Mesenchymal stem cell (in vitro differentiated cells and primary cell): ENCODE measurements around the gene CHN2.
A peak's percentile ranks its signal among the peaks of the same experiment; 100 is the strongest.

Experiments used
- DNase-seq: peaks from one replicate; pipeline ENCODE4 v3.0.0-alpha.2; 2013
- H2AFZ ChIP-seq: one replicate; pipeline ENCODE4 v1.6.1; 2013; ENCODE audit warnings: low read depth, mild to moderate bottlenecking, control low read depth, inconsistent platforms, low read length, moderate library complexity
- H2AK5ac ChIP-seq: 2 replicates; pipeline ENCODE4 v1.6.1; 2013; ENCODE audit warnings: low read length, moderate library complexity, mild to moderate bottlenecking, inconsistent platforms; ENCODE audit not compliant: severe bottlenecking
- H2BK120ac ChIP-seq: one replicate; pipeline ENCODE4 v1.6.1; 2013; ENCODE audit warnings: low read depth, mild to moderate bottlenecking, inconsistent platforms, low read length, moderate library complexity
- H2BK12ac ChIP-seq, 2 experiments: one replicate each; pipeline ENCODE4 v1.6.1; 2013; ENCODE audit warnings: inconsistent platforms in 2 of 2, low read length in 2 of 2, mild to moderate bottlenecking in 2 of 2, moderate library complexity in 2 of 2, control low read depth in 1 of 2
- H2BK15ac ChIP-seq: one replicate; pipeline ENCODE4 v1.6.1; 2013; ENCODE audit warnings: mild to moderate bottlenecking, low read depth, inconsistent platforms; ENCODE audit not compliant: poor library complexity, severe bottlenecking
- H2BK5ac ChIP-seq: 2 replicates; pipeline ENCODE4 v1.6.1; 2013; ENCODE audit warnings: low read depth, mild to moderate bottlenecking, low read length, control low read depth, inconsistent platforms; ENCODE audit not compliant: poor library complexity, severe bottlenecking
- H3K14ac ChIP-seq, 2 experiments: one replicate each; pipeline ENCODE4 v1.6.1; 2013; ENCODE audit warnings: inconsistent platforms in 2 of 2, low read length in 2 of 2, control low read depth in 1 of 2, mild to moderate bottlenecking in 1 of 2, moderate library complexity in 1 of 2
- H3K18ac ChIP-seq, 2 experiments: one replicate each; pipeline ENCODE4 v1.6.1; 2013; ENCODE audit warnings: inconsistent platforms in 2 of 2, low read length in 2 of 2, control low read depth in 1 of 2, low read depth in 1 of 2, mild to moderate bottlenecking in 1 of 2
- H3K23ac ChIP-seq, 2 experiments: one replicate each; pipeline ENCODE4 v1.6.1; 2013; ENCODE audit warnings: inconsistent platforms in 2 of 2, low read length in 2 of 2, mild to moderate bottlenecking in 2 of 2, moderate library complexity in 2 of 2, control low read depth in 1 of 2
- H3K27ac ChIP-seq: 2 replicates; pipeline ENCODE4 v1.5.1; 2013; ENCODE audit warnings: mild to moderate bottlenecking, moderate library complexity, low read length, control low read depth, inconsistent platforms; ENCODE audit not compliant: poor library complexity, severe bottlenecking
- H3K27me3 ChIP-seq, 2 experiments: 2 replicates each; pipeline versions ENCODE4 v1.6.1 to v1.7.0; 2013; ENCODE audit warnings: low read length in 2 of 2, mild to moderate bottlenecking in 2 of 2, moderate library complexity in 2 of 2, control low read depth in 1 of 2, inconsistent platforms in 1 of 2; ENCODE audit not compliant: control insufficient read depth in 1 of 2, insufficient read depth in 1 of 2
- H3K36me3 ChIP-seq, 2 experiments: 2 replicates each; pipeline versions ENCODE4 v1.6.1 to v1.7.0; 2013; ENCODE audit warnings: low read length in 2 of 2, control low read depth in 1 of 2, inconsistent platforms in 1 of 2, low read depth in 1 of 2, mild to moderate bottlenecking in 1 of 2; ENCODE audit not compliant: insufficient read depth in 2 of 2, control insufficient read depth in 1 of 2
- H3K4ac ChIP-seq, 2 experiments: one replicate each; pipeline ENCODE4 v1.6.1; 2013; ENCODE audit warnings: inconsistent platforms in 2 of 2, low read length in 2 of 2, mild to moderate bottlenecking in 2 of 2, moderate library complexity in 2 of 2, control low read depth in 1 of 2, low read depth in 1 of 2
- H3K4me1 ChIP-seq: 2 replicates; pipeline ENCODE4 v1.6.1; 2013; ENCODE audit warnings: low read depth, low read length, control low read depth; ENCODE audit not compliant: control insufficient read depth, insufficient read depth
- H3K4me2 ChIP-seq: 2 replicates; pipeline ENCODE4 v1.6.1; 2013; ENCODE audit warnings: low read length, mild to moderate bottlenecking, inconsistent platforms; ENCODE audit not compliant: poor library complexity, severe bottlenecking
- H3K4me3 ChIP-seq, 2 experiments: 2 replicates each; pipeline versions ENCODE4 v1.5.1 to v1.7.0; 2013; ENCODE audit warnings: low read length in 2 of 2, mild to moderate bottlenecking in 2 of 2, control low read depth in 1 of 2, low read depth in 1 of 2; ENCODE audit not compliant: insufficient read depth in 1 of 2
- H3K79me1 ChIP-seq: replicated peaks from 2 replicates; pipeline ENCODE4 v1.6.1; 2013; ENCODE audit warnings: mild to moderate bottlenecking, control low read depth, low read length, inconsistent platforms; ENCODE audit not compliant: poor library complexity, severe bottlenecking
- H3K9ac ChIP-seq: 2 replicates; pipeline ENCODE4 v1.7.0; 2013; ENCODE audit warnings: mild to moderate bottlenecking, low read length, moderate library complexity
- H3K9me3 ChIP-seq: 2 replicates; pipeline ENCODE4 v1.7.0; 2013; ENCODE audit warnings: mild to moderate bottlenecking, low read length; ENCODE audit not compliant: control insufficient read depth
- H4K8ac ChIP-seq: one replicate; pipeline ENCODE4 v1.6.1; 2013; ENCODE audit warnings: inconsistent platforms, mild to moderate bottlenecking, low read length, moderate library complexity
- H4K91ac ChIP-seq: one replicate; pipeline ENCODE4 v1.6.1; 2013; ENCODE audit warnings: mild to moderate bottlenecking, low read length, inconsistent platforms
- WGBS: methylation state at CpG from one replicate; pipeline ENCODE4 v1.1.7; 2013; ENCODE audit warnings: mixed read lengths; 5-methylcytosine and 5-hydroxymethylcytosine counted together

The CHN2 gene

GRCh38 chr7:29202651-29203069 lies 8.1 kb downstream of the CHN2 start:
- H2AFZ ChIP-seq, result no peak overlapping the region
- peaks cover 2 to 14% of the 10 kb centered on the region in 2 experiments for H3K27me3 ChIP-seq
- peak overlapping the region in 1 of 2 experiments; percentile 11 for H3K14ac ChIP-seq
- H3K4ac ChIP-seq, result no peak overlapping the region
- H3K27ac ChIP-seq, result no peak overlapping the region
- DNase-seq, result no peak
- no peak overlapping the region for H3K9ac ChIP-seq
- no peaks in the 10 kb centered on the region for H3K9me3 ChIP-seq
- no peak overlapping the region for H2BK12ac ChIP-seq
- H3K4me3 ChIP-seq, result no peak overlapping the region
- H3K4me2 ChIP-seq, result no peak overlapping the region
- peak overlapping the region in 1 of 2 experiments; percentile 48 for H3K18ac ChIP-seq
- H2AK5ac ChIP-seq, result no peak overlapping the region
- WGBS, result 82% methylated on average over 4 of the region's 5 CpGs
- no peak overlapping the region for H4K91ac ChIP-seq
- H3K36me3 ChIP-seq, result no peaks in the 10 kb centered on the region
- H4K8ac ChIP-seq, result no peak overlapping the region
- H3K79me1 ChIP-seq, result no peaks in the 10 kb centered on the region
- no peak overlapping the region for H2BK120ac ChIP-seq
- H3K4me1 ChIP-seq, result no peaks in the 10 kb centered on the region
- no peak overlapping the region for H2BK5ac ChIP-seq
- no peak overlapping the region for H3K23ac ChIP-seq
- no peak overlapping the region for H2BK15ac ChIP-seq

- Histone ChIP-seq H3K18ac (no peak overlapping the region), H2BK5ac (no peak overlapping the region), H3K27me3 (peaks cover 0 to 13% of the 10 kb centered on the region in 2 experiments), H3K27ac (no peak overlapping the region), H3K4me2 (no peak overlapping the region), H2BK12ac (no peak overlapping the region), H4K91ac (no peak overlapping the region), H3K4ac (no peak overlapping the region), H3K4me3 (no peak overlapping the region), H4K8ac (no peak overlapping the region), H2BK120ac (no peak overlapping the region), H2AFZ (no peak overlapping the region), H2AK5ac (no peak overlapping the region), H3K9me3 (no peaks in the 10 kb centered on the region), H3K36me3 (no peaks in the 10 kb centered on the region), H3K9ac (no peak overlapping the region), H3K14ac (no peak overlapping the region), H2BK15ac (no peak overlapping the region), H3K4me1 (no peaks in the 10 kb centered on the region), H3K79me1 (no peaks in the 10 kb centered on the region), H3K23ac (no peak overlapping the region)
- no peak for DNase-seq
- WGBS, result 78% methylated on average over 3 of the region's 6 CpGs
Measured at GRCh38 chr7:29204491-29205272, 10.1 kb downstream of the CHN2 start.

GRCh38 chr7:29207162-29207801 lies 12.7 kb downstream of the CHN2 start:
- H4K91ac ChIP-seq, result no peak overlapping the region
- H2AFZ ChIP-seq, result no peak overlapping the region
- H3K4ac ChIP-seq, result no peak overlapping the region
- H4K8ac ChIP-seq, result no peak overlapping the region
- no peaks in the 10 kb centered on the region for H3K9me3 ChIP-seq
- H2BK15ac ChIP-seq, result no peak overlapping the region
- no peak overlapping the region for H2BK12ac ChIP-seq
- H3K23ac ChIP-seq, result no peak overlapping the region
- no peak overlapping the region for H3K9ac ChIP-seq
- peaks cover 0 to 8% of the 10 kb centered on the region in 2 experiments for H3K27me3 ChIP-seq
- H2BK5ac ChIP-seq, result no peak overlapping the region
- 45% methylated on average over 5 of the region's 5 CpGs for WGBS
- no peak overlapping the region for H2BK120ac ChIP-seq
- no peaks in the 10 kb centered on the region for H3K36me3 ChIP-seq
- no peak overlapping the region for H3K18ac ChIP-seq
- H3K4me2 ChIP-seq, result no peak overlapping the region
- H3K4me3 ChIP-seq, result no peak overlapping the region
- no peak overlapping the region for H2AK5ac ChIP-seq
- H3K4me1 ChIP-seq, result no peaks in the 10 kb centered on the region
- H3K27ac ChIP-seq, result no peak overlapping the region
- no peak overlapping the region for H3K14ac ChIP-seq
- H3K79me1 ChIP-seq, result no peaks in the 10 kb centered on the region
- no peak for DNase-seq

- Histone ChIP-seq H3K4ac (no peak overlapping the region), H2AK5ac (no peak overlapping the region), H3K9me3 (no peaks in the 10 kb centered on the region), H2AFZ (no peak overlapping the region), H3K4me3 (no peak overlapping the region), H3K14ac (peak overlapping the region in 1 of 2 experiments; percentile 22), H3K4me1 (no peaks in the 10 kb centered on the region), H4K91ac (no peak overlapping the region), H3K4me2 (no peak overlapping the region), H3K79me1 (no peaks in the 10 kb centered on the region), H4K8ac (no peak overlapping the region), H2BK12ac (no peak overlapping the region), H3K18ac (no peak overlapping the region), H3K27me3 (peaks cover 0 to 8% of the 10 kb centered on the region in 2 experiments), H3K23ac (no peak overlapping the region), H2BK5ac (no peak overlapping the region), H2BK15ac (no peak overlapping the region), H3K36me3 (no peaks in the 10 kb centered on the region), H3K27ac (no peak overlapping the region), H2BK120ac (no peak overlapping the region), H3K9ac (no peak overlapping the region)
- 91% methylated on average over 11 of the region's 12 CpGs for WGBS
- no peak for DNase-seq
Measured at GRCh38 chr7:29208410-29209250, 14.1 kb downstream of the CHN2 start.
